Activated naive CD4-positive, alpha-beta T cell treated with anti-CD3 and anti-CD28 coated beads for 36 hours (primary cell): ENCODE results near the gene DCLRE1C. TPM values are rescaled to one million over a fixed set of nuclear protein-coding genes. Genes with fewer than 3 reads are reported as not detected.
"Not testable (repeated sequence)": the region's sequence is repeated elsewhere in the genome, so short reads cannot be mapped to it uniquely, and the experiment has no call there.

Experiments used
- CTCF ChIA-PET: fragments of 350-600 bp; sonication (Branson Sonifier 250); formaldehyde crosslinking; loops from one replicate; lab custom pipeline; 2021; ENCODE audit warnings: antibody characterized with exemption; lab: Charles Lee
- DNase-seq: peaks from one replicate; pipeline ENCODE4 v3.0.0-alpha.2; 2020
- H3K27ac Mint-ChIP-seq: one replicate; pipeline ENCODE4 v1.8.0; 2021; ENCODE audit warnings: mild to moderate bottlenecking, mixed read lengths
- H3K27me3 Mint-ChIP-seq: one replicate; pipeline ENCODE4 v1.8.0; 2021; ENCODE audit warnings: low read depth, mixed read lengths
- H3K36me3 Mint-ChIP-seq: one replicate; pipeline ENCODE4 v1.8.0; 2021; ENCODE audit warnings: low read depth, mixed read lengths
- H3K4me1 Mint-ChIP-seq: one replicate; pipeline ENCODE4 v1.8.0; 2021; ENCODE audit warnings: low read depth, mixed read lengths
- H3K4me3 Mint-ChIP-seq: one replicate; pipeline ENCODE4 v1.8.0; 2021; ENCODE audit warnings: mild to moderate bottlenecking, moderate library complexity, mixed read lengths
- H3K9me3 Mint-ChIP-seq: one replicate; pipeline ENCODE4 v1.8.0; 2021; ENCODE audit warnings: mixed read lengths
- intact Hi-C: fragments of 100-400 bp; cut with micrococcal nuclease; formaldehyde crosslinking; loops from one replicate; pipeline ENCODE4 v1.15.1; 2023
- total RNA-seq, 2 experiments: library from RNA; stranded (reverse); gene quantifications; one replicate each; pipeline ENCODE4 v1.2.3, GENCODE V29; 2021

DCLRE1C gene
- total RNA-seq, 2 experiments from 2014 or later, result 9.8 to 13.9 TPM

DNA sequence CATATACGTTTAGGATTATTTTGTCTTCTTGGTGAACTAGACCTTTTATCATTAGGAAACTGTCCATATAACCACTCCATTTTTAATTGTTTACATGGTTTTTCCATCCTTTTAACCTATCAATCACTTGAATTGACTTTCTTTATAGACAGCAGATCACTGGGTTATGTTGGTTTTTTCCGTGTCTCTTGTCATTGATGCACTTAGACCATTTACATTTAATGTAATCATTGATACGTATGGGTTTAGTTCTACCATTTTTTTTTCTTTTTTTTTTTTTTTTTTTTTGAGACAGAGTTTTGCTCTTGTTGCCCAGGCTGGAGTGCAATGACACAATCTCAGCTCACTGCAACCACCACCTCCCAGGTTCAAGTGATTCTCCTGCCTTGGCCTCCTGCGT, 46.3 kb downstream of the DCLRE1C start:
- H3K4me3 Mint-ChIP-seq, DNase-seq, H3K27ac Mint-ChIP-seq, H3K27me3 Mint-ChIP-seq: not testable (repeated sequence)
- CTCF ChIA-PET, result interaction anchor here (1.2 kb wide), 1 partner anchor 64 kb away, joined by 3 read pairs; no protein-coding TSS in a partner anchor
- peaks cover 70% of the 10 kb centered on the region for H3K36me3 Mint-ChIP-seq
- H3K4me1 Mint-ChIP-seq, result peaks cover 16% of the 10 kb centered on the region
- intact Hi-C loops, result loop anchor here (1.0 kb wide), 1 partner anchor 12 kb away; no protein-coding TSS in a partner anchor
- peaks cover 12% of the 10 kb centered on the region for H3K9me3 Mint-ChIP-seq

DNA sequence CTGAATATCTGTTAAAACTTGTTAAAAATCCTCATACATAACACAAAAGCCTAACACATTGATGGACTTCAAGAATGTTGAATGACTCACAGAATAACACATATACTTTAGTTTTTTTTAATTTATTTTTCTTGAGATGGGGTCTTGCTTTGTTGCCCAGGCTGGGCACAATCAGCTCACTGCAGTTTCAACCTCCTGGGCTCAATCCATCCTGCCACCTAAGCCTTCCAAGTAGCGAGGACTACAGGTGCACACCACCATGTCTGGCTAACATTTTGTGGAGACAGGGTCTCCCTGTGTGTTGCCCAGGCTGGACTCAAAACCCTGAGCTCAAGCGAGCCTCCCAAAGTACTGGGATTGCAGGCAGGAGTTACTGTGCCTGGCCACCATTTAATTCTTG, 47.1 kb downstream of the DCLRE1C start:
- peaks cover 16% of the 10 kb centered on the region for H3K4me1 Mint-ChIP-seq
- no peak overlapping the region for H3K27ac Mint-ChIP-seq
- peaks cover 66% of the 10 kb centered on the region for H3K36me3 Mint-ChIP-seq
- CTCF ChIA-PET, result interaction anchor here (0.6 to 1.2 kb wide), 3 partner anchors 36 to 353 kb away, joined by 3 read pairs; no protein-coding TSS in a partner anchor
- peaks cover 12% of the 10 kb centered on the region for H3K9me3 Mint-ChIP-seq
- intact Hi-C loops, result loop anchor here (1.0 kb wide), 1 partner anchor 13 kb away; no protein-coding TSS in a partner anchor
- no peak for DNase-seq
- no peaks in the 10 kb centered on the region for H3K27me3 Mint-ChIP-seq
- H3K4me3 Mint-ChIP-seq, result no peak overlapping the region

DNA sequence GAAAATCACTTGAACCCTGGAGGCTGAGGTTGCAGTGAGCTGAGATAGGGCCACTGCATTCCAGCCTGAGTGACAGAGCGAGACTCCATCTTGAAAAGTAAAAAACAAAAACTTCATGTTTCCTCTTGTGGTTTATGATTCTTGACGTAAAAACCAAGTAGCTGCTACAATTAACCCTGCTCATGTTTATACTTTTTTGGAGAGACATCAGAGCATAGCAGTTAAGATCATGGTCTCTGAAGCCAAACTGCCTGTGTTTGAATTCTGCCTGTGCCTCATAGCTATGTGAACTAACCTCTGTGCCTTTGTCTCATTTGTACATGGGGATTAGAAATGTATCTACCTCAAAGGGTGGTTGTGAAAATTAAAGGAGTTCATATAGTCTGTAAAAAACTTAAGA, 48.0 kb downstream of the DCLRE1C start:
- Mint-ChIP-seq H3K4me3 (no peak overlapping the region), H3K9me3 (peaks cover 12% of the 10 kb centered on the region), H3K36me3 (peaks cover 57% of the 10 kb centered on the region), H3K27me3 (no peaks in the 10 kb centered on the region), H3K27ac (no peak overlapping the region), H3K4me1 (peaks cover 16% of the 10 kb centered on the region)
- no peak for DNase-seq
- intact Hi-C loops, result no loop called here
- CTCF ChIA-PET, result interaction anchor here (0.7 to 1.5 kb wide), 5 partner anchors 14 to 430 kb away, joined by 3 to 8 read pairs (median 3); partner anchors contain the start of gene SUV39H2

- peaks cover 12% of the 10 kb centered on the region for H3K9me3 Mint-ChIP-seq
- H3K27ac Mint-ChIP-seq, result no peak overlapping the region
- intact Hi-C loops, result no loop called here
- peaks cover 47% of the 10 kb centered on the region for H3K36me3 Mint-ChIP-seq
- CTCF ChIA-PET, result interaction anchor here (0.7 to 1.5 kb wide), 7 partner anchors 17 to 668 kb away, joined by 3 to 8 read pairs (median 4); partner anchors contain the start of gene SUV39H2
- no peaks in the 10 kb centered on the region for H3K27me3 Mint-ChIP-seq
- no peak for DNase-seq
- H3K4me1 Mint-ChIP-seq, result peaks cover 16% of the 10 kb centered on the region
- H3K4me3 Mint-ChIP-seq, result no peak overlapping the region
Observed at GRCh38 chr10:14904864-14905263, 49.0 kb downstream of the DCLRE1C start.

GRCh38 chr10:14904316-14904732, 49.6 kb downstream of the DCLRE1C start:
- Mint-ChIP-seq H3K9me3 (peaks cover 12% of the 10 kb centered on the region), H3K36me3 (peaks cover 47% of the 10 kb centered on the region), H3K4me3 (no peak overlapping the region), H3K27ac (no peak overlapping the region), H3K27me3 (no peaks in the 10 kb centered on the region), H3K4me1 (peaks cover 16% of the 10 kb centered on the region)
- DNase-seq, result peak; percentile 16
- intact Hi-C loops, result no loop called here
- CTCF ChIA-PET, result interaction anchor here (0.7 to 3.6 kb wide), 8 partner anchors 17 to 668 kb away, joined by 3 to 14 read pairs (median 4); partner anchors contain the start of genes CDNF and SUV39H2

DNA sequence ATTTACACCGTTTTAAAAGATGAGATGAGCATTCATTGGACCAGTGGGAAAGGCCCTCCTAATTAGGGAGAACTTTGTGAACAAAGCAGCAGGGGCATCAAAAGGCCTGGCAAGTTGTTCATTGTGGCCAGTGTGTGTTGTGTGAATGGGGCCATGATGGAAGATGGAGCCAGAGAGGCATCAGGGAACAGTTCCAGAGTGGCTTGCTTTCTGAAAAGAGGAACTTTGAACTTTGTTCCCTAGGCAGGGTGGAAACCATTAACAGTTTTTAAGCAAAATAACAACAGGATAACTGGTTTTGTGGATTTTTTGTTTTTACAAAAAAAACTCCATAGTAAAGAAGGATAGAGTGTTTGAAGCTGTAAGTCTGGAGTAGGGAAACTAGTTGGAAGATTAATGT, 62.7 kb downstream of the DCLRE1C start:
- Mint-ChIP-seq H3K27ac (no peak overlapping the region), H3K36me3 (peaks cover 5% of the 10 kb centered on the region), H3K27me3 (no peaks in the 10 kb centered on the region), H3K9me3 (no peaks in the 10 kb centered on the region), H3K4me3 (no peak overlapping the region), H3K4me1 (peaks cover 11% of the 10 kb centered on the region)
- intact Hi-C loops, result no loop called here
- no peak for DNase-seq
- CTCF ChIA-PET, result interaction anchor here (1.8 kb wide), 1 partner anchor 13 kb away, joined by 5 read pairs; the partner anchor contains the start of gene SUV39H2

DNA sequence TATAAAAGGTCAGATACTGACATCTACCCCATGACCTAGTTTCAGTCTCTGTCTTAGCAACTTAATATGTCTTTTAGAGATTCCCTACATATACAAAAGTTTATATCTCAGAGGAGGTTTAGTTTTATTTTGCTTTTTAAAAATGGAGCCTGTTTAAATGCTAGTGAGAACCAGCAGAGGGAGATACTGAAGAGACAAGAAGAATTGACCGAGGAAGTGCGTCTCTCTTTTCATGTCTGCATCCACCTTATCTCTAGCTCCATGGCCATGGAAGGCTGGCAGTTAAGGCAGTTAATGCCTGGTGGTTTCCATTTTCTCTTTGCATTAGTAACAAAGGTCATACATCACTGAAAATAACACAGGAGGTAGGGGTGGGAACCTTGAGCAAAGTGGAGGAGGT, 64.6 kb downstream of the DCLRE1C start:
- no peaks in the 10 kb centered on the region for H3K9me3 Mint-ChIP-seq
- H3K4me1 Mint-ChIP-seq, result peaks cover 9% of the 10 kb centered on the region
- peaks cover 2% of the 10 kb centered on the region for H3K36me3 Mint-ChIP-seq
- no peak overlapping the region for H3K27ac Mint-ChIP-seq
- CTCF ChIA-PET, result interaction anchor here (1.1 kb wide), 1 partner anchor 15 kb away, joined by 3 read pairs; no protein-coding TSS in a partner anchor
- intact Hi-C loops, result no loop called here
- no peaks in the 10 kb centered on the region for H3K27me3 Mint-ChIP-seq
- DNase-seq, result no peak
- no peak overlapping the region for H3K4me3 Mint-ChIP-seq

- H3K36me3 Mint-ChIP-seq, result peaks cover 21% of the 10 kb centered on the region
- H3K27ac Mint-ChIP-seq, result no peak overlapping the region
- DNase-seq, result no peak
- no peaks in the 10 kb centered on the region for H3K9me3 Mint-ChIP-seq
- no peaks in the 10 kb centered on the region for H3K27me3 Mint-ChIP-seq
- intact Hi-C loops, result no loop called here
- CTCF ChIA-PET, result interaction anchor here (0.6 kb wide), 1 partner anchor 80 kb away, joined by 6 read pairs; no protein-coding TSS in a partner anchor
- H3K4me1 Mint-ChIP-seq, result peaks cover 23% of the 10 kb centered on the region
- no peak overlapping the region for H3K4me3 Mint-ChIP-seq
Observed at GRCh38 chr10:14884082-14884481, 69.8 kb downstream of the DCLRE1C start.

- Mint-ChIP-seq H3K36me3 (peaks cover 21% of the 10 kb centered on the region), H3K27me3 (no peaks in the 10 kb centered on the region), H3K4me1 (peaks cover 28% of the 10 kb centered on the region), H3K9me3 (no peaks in the 10 kb centered on the region), H3K4me3 (peak overlapping the region; percentile 90), H3K27ac (no peak overlapping the region)
- DNase-seq, result no peak
- CTCF ChIA-PET, result interaction anchor here (1.1 to 2.1 kb wide), 2 partner anchors 22 to 447 kb away, joined by 3 to 14 read pairs; no protein-coding TSS in a partner anchor
- intact Hi-C loops, result no loop called here
Observed at GRCh38 chr10:14880229-14880628, 73.7 kb downstream of the DCLRE1C start.

GRCh38 chr10:14879928-14880193, 74.0 kb downstream of the DCLRE1C start:
- intact Hi-C loops, result loop anchor here (2.0 to 5.0 kb wide), 5 partner anchors 217 to 1533 kb away; partner anchors contain the start of genes RPP38 and SEPHS1
- H3K9me3 Mint-ChIP-seq, result no peaks in the 10 kb centered on the region
- H3K4me3 Mint-ChIP-seq, result peak overlapping the region; percentile 90
- H3K4me1 Mint-ChIP-seq, result peaks cover 28% of the 10 kb centered on the region
- no peak for DNase-seq
- CTCF ChIA-PET, result interaction anchor here (0.8 to 2.1 kb wide), 3 partner anchors 22 to 81 kb away, joined by 5 to 14 read pairs (median 8); no protein-coding TSS in a partner anchor
- H3K27ac Mint-ChIP-seq, result peak overlapping the region; percentile 81
- peaks cover 21% of the 10 kb centered on the region for H3K36me3 Mint-ChIP-seq
- H3K27me3 Mint-ChIP-seq, result no peaks in the 10 kb centered on the region

DNA sequence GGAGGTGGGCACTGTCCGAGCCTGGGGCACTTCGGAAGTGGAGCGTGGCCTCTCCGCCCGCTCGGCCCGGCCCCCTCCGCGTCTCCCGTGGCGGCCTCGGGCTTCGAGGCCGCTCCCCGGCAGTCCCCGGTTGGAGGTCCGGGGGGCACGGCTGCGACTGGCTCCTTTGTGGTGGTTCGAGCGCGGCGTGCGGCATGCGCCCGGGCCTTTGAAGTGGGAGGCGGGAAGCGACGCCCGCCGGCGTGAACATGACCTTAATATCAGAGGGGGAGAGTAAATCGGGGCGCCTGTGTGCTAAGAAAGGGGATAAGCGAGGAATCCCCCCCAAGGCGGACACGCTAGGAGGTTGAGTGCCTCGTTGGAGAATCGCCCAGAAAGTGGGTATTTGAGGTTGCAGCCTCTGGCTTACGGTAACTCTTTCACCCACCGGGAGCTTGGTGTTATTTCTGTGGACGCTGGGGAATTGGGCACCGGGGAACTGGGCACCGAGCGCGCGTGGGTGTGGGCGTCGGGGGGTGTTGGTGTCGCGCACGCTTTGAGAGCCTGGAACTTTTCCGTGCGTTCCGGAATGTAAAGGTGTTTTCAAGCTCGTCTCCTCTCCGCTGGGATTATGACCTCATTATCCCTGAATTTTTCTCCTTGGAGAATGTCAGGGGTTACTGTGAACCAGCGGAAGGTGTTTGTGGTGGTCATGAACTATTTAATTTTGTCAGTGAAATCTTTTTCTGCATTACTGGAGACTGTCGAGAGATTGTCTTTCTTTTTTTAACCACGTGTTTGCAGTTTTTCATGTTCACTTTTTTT, 74.6 kb downstream of the DCLRE1C start:
- Mint-ChIP-seq H3K27me3 (no peaks in the 10 kb centered on the region), H3K4me1 (peaks cover 28% of the 10 kb centered on the region), H3K27ac (peak overlapping the region; percentile 81), H3K36me3 (peaks cover 21% of the 10 kb centered on the region), H3K9me3 (no peaks in the 10 kb centered on the region), H3K4me3 (peak overlapping the region; percentile 90)
- CTCF ChIA-PET, result interaction anchor here (0.7 to 1.9 kb wide), 4 partner anchors 24 to 151 kb away, joined by 3 to 8 read pairs (median 5); no protein-coding TSS in a partner anchor
- DNase-seq, result peak; percentile 44
- intact Hi-C loops, result loop anchor here (2.0 to 5.0 kb wide), 5 partner anchors 217 to 1532 kb away; partner anchors contain the start of genes RPP38 and SEPHS1
